ENCODE results near the gene SNIP1.

DNA sequence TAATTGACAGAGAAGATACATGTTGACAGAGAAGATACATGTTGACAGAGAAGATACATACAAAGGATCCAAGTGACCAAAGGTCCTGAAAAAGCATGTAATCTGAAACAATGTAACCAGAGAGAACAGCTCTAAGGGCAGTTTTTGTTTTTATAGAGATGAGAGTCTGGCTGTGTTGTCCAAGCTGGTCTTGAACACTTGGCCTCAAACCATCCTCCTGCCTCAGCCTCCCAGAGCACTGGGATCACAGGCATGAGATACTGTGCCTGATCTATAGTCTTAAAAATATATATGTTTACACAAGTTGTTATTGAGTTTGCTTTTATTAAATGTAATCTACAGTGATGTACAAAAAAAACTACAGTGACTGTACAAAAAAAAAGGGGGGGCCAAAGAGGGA, 52.0 kb downstream of the SNIP1 start:
- TF ChIP-seq, protein P1, sequence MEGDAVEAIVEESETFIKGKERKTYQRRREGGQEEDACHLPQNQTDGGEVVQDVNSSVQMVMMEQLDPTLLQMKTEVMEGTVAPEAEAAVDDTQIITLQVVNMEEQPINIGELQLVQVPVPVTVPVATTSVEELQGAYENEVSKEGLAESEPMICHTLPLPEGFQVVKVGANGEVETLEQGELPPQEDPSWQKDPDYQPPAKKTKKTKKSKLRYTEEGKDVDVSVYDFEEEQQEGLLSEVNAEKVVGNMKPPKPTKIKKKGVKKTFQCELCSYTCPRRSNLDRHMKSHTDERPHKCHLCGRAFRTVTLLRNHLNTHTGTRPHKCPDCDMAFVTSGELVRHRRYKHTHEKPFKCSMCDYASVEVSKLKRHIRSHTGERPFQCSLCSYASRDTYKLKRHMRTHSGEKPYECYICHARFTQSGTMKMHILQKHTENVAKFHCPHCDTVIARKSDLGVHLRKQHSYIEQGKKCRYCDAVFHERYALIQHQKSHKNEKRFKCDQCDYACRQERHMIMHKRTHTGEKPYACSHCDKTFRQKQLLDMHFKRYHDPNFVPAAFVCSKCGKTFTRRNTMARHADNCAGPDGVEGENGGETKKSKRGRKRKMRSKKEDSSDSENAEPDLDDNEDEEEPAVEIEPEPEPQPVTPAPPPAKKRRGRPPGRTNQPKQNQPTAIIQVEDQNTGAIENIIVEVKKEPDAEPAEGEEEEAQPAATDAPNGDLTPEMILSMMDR (IDR thresholded peaks at IDR 0.05 in 4 of 5, conservative IDR thresholded peaks at IDR 0.05 in 1 of 5): no peak
- no peak for TF ChIP-seq POLR2A (IDR thresholded peaks at IDR 0.05)

Data from gastrocnemius medialis (tissue), 4 donors.